GM12878 (cell line): ENCODE results near the gene CST6.
"Not testable (repeated sequence)": the region's sequence is repeated elsewhere in the genome, so short reads cannot be mapped to it uniquely, and the experiment has no call there.

ENCODE experiments used
- ESRRA ChIP-seq: IDR thresholded peaks from 2 replicates; pipeline ENCODE4 v1.6.1; 2012; ENCODE audit warnings: mild to moderate bottlenecking, low read length, improper control_type of control experiment
- RBBP5 ChIP-seq: fragments of 200-600 bp; sonication (generic); conservative IDR thresholded peaks from 2 replicates; pipeline ENCODE4 v1.6.1; 2016
- SP1 ChIP-seq: IDR thresholded peaks from one replicate; pipeline ENCODE4 v1.6.1; 2011; ENCODE audit warnings: low read depth, low read length
- TAF1 ChIP-seq: IDR thresholded peaks from 2 replicates; pipeline ENCODE4 v1.6.1; 2011; ENCODE audit warnings: mild to moderate bottlenecking, low read depth, low read length, borderline replicate concordance

DNA sequence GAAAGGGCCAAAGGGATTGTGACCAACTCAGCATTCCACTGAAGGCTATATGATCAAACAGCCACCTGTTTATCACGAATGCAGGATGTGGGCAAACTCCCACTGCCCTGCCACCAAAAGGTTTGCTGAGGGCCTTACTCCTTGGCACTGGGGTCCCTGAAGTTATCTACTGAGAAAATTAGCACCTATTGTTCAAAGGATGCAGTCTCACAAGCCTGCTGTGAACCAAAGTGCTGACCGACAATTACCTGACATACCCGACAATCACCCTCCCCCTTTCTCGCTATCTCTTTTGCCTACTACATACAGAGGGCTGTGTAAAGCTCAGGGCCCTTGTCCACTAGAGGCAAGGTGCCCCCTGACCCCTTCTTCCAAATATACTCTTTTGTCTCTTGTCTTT is 1.8 kb upstream of the CST6 start:
- not testable (repeated sequence) for TF ChIP-seq ESRRA, RBBP5, SP1, TAF1
